NCI-H774 (cell line): ENCODE data around the gene PTPRN2.
"Not testable (repeated sequence)": the region's sequence is repeated elsewhere in the genome, so short reads cannot be mapped to it uniquely, and the experiment has no call there.

Source experiments
- DNase-seq: peaks from one replicate; lab custom pipeline; 2025; lab: John Stamatoyannopoulos, UW

The PTPRN2 gene

DNA sequence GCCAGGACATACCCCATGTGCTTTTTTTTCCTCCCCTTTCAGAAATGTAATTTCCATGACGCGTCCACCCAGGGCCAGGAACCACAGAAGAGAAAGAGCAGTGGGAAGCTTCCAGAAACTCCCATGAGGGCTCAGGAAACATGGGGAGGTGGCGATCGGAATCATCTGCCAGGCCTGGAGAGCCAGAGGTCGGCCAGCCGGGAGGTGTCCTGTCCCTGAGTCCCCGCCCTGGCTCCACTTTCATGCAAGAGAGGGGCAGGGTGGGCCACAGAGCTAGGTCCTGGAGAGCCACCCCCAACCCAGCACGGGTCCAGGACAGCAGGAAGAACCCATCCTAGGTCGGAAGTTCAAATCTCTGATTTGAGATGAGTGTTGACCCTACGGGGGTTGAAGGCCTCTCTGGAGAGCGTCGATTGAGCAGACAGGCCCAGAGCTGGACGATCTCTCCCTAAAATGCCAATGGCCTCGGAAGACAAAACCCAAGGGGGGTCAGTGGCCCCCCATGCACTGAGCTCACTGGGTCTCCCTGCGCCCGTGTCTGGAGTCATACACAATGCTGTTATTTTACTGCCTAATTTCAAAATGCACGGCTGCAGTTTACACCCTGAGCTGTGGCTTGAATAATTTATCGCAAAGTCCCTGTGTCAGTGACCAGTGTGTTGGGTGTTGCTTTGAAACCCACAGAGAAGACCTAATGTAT is 594.1 kb downstream of the PTPRN2 start:
- no peak for DNase-seq

DNA sequence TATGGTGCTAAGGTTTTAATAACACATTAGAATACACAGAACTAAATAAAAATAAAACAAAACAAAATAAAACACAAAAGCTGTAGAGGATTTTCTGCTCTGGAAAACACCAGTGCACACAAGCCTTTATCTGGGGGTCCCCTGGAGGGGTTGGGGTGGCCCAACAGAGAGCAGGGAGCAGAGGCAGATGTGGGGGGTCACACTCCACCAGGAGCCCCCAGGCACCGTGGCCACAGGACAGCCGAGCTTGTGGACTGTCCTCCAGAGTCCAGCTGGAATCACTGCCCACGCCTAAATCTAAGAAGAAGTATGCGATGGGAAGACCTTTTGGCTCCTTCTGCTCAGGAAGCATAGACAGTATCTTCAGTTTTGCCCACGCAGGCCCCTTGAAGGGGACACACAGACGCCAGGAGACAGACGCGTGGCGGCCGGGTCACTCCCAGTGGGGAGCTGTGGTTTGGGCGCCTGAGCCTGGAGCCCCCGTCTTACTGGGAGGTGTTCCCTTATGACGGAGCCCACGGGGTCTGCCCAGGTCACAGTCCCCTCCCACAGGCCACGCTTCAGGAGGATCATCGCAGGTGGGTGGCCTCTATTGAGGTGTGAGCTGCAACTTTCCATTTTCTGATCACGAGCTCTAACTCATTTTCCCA is 595.0 kb downstream of the PTPRN2 start:
- DNase-seq: no peak

DNA sequence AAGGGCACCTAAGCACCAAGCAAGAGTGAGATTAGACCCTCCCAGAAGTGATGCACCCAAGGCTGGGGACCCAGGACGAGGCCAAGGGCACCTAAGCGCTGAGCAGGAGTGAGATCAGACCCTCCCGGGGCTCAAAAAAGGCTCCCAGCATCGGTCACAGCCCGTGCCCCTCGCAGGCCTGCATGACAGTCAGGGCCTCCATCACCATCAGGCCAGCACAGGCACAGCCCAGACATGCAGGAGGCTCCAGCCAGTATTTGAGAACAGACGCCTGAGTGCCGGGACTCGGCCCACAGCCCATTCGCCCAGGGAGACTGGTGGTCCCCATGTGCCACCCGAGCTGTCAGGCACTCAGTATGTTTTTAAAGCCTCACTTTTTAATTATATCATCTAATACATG is 595.9 kb downstream of the PTPRN2 start:
- no peak for DNase-seq

DNA sequence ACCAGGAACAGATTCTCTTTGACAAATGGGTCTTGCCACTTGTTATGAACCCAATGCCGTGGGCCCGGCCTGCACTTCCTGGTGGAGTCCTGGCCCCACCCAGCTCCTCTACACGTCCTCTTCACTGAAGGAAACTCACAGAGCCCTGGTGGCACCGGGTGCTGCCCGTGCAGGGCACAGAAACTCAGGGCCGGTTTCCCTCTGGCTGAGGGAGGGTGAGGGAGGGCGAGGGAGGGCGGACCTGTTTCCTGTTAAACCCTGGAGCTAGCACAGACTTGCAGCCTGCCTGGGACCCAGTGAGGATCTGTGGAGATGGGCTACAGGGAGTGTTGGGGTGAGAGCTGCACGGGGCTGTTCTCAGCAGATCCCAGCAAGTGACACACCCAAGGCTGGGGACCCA is 596.3 kb downstream of the PTPRN2 start:
- no peak for DNase-seq

DNA sequence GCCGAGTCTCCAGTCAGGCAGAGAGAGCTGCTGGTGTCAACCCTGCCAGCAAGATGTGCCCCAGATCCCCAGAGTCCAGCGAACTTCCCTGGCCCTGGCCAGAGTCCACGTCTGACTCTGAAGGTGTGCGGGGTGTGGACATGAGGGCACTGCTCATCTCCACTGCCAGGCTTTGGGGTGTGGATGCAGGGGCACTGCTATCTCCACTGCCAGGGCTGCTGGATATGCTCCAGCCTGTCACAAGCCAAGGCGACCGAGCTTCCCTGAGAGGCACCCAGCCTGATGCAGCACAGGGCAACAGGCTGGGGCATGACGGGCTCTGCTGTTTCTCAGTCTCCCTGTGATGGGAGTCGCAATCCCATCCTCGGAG is 596.8 kb downstream of the PTPRN2 start:
- DNase-seq: no peak

DNA sequence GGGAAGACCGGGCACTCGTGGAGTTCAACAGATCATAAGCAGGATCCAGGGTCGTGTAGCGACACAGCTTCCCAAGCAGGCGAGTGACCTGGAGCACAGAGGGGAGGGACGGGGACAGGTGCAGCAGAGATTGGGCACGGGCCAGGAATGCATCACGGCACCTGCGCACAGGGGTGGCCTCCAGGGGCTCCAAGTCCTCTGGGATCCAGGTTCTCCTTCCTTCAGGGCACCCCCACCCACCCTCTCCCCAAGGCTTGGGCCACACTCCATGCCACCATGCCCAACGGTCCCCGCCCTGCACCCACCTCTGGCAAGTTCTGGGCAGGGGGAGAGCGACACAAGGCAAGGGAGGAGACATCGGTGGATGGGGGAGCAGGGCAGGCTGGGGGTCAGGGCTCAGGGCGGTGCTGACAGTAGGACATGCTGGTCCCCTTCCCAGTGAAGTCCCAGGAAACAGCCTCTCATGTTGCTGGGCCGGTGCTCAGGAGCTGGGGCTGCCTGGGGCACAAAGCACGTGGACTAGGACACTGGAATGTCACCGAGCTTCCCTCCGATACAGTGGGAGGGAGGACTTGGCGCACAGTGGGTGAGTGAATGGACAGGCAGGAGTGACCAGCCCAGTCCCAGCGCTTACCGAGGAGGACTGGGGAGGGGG is 597.3 kb downstream of the PTPRN2 start:
- no peak for DNase-seq

DNA sequence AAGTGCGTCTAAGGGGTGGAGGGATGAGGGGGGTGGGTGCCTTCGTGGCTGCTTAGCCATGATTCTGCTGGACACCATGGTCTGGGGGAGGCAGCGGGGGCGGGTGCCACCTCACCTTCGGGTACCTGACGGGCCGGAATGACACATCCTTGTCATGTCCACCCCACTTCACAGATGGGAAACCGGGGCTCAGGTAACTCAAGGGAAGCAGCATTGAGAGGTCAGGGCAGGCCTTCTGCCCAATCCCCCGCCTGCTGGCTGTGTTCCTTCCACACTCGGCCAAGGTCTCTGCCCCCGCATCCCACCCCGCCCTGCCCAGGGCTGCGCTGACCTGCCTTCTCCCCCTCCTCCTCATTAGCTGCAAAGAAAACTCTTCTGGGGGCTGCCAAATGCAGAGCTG is 598.0 kb downstream of the PTPRN2 start:
- DNase-seq: no peak

DNA sequence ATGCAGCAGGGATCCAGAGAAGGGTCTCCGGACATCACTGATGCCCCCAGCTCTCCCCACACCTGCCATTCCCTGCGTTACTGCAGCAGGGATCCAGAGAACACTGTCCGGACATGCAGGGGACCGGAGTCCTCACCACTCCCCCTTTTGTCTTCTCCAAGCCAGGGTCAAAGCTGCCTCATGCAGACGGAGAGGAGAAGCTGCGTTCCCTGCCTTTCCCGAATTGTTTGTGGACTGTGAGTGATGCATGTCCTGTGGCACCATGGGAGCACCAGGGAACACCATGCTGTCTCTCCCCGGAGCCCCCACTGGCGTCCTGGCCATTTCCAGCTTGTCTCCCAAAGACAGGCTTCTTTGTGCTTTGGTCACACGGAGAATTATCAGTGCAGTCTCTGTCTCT is 599.7 kb downstream of the PTPRN2 start:
- no peak for DNase-seq

DNA sequence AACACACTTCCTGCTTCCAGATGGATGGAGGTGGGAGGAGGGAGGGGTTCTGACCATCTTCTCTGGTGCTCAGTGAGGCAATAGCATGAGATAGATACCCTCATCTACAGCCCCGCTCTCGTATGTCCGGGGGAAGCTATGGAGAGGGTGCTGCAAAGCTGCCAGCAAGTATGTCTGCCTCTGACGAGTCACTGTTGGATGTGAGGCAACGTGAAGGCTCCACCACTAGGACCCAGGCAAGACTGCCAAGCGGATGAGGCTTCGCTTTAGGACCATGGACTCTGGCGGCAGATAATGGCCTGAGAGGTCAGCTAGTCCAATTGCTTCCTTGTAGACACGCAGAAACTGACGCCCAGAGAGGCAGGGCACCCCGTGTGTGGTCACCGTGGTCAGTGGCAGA is 601.6 kb downstream of the PTPRN2 start:
- DNase-seq: no peak

DNA sequence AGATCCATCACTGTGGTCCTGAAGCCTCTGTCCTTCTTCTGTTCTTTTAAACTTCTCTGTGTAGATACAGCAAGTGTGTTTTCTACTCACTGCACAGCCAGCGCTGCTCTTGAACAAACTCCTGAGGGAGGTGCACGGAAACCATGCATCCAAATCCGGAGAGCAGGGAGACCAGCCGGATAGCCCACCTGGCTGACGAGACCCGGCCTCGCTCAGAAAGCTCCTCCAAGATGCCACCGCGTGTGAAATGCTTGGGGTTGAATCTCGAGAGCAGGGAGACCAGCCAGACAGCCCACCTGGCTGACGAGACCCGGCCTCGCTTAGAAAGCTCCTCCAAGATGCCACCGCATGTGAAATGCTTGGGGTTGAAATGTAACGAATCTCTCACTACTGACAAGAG is 602.0 kb downstream of the PTPRN2 start:
- no peak for DNase-seq

DNA sequence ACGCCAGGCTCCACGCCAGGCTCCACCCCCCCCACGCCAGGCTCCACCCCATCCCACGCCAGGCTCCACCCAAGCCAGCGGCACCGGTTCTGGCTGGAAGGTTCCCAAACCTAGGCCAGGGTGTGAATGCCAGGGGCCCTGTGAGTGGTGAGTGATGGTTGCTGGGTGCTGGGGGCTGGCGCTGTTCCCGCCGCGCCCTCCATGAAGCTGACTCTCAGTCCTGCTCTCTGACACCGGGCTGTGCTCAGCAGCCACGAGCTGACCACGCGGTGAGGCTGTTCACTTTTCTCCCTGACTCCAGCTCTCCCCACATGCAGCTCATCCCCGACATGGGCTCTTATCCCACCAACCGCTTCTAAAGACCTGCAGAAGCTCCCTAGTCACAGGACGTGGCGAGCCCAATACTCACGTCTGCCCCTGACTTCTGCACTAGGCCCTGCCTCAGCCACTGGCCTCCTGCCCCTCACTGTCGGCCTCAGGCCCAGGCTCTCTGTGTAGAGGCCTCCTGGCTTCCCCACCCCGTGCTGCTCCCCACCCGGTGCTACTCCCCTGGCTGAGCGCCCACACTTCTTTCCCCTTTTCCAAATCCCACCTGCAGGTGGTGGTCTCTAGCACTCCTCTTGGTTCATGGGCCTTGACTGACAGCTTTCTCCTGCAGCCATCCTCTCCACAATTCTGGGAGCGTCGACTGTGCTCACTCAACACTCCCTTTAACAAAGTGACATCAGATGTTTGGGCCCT is 603.0 kb downstream of the PTPRN2 start:
- DNase-seq: no peak

DNA sequence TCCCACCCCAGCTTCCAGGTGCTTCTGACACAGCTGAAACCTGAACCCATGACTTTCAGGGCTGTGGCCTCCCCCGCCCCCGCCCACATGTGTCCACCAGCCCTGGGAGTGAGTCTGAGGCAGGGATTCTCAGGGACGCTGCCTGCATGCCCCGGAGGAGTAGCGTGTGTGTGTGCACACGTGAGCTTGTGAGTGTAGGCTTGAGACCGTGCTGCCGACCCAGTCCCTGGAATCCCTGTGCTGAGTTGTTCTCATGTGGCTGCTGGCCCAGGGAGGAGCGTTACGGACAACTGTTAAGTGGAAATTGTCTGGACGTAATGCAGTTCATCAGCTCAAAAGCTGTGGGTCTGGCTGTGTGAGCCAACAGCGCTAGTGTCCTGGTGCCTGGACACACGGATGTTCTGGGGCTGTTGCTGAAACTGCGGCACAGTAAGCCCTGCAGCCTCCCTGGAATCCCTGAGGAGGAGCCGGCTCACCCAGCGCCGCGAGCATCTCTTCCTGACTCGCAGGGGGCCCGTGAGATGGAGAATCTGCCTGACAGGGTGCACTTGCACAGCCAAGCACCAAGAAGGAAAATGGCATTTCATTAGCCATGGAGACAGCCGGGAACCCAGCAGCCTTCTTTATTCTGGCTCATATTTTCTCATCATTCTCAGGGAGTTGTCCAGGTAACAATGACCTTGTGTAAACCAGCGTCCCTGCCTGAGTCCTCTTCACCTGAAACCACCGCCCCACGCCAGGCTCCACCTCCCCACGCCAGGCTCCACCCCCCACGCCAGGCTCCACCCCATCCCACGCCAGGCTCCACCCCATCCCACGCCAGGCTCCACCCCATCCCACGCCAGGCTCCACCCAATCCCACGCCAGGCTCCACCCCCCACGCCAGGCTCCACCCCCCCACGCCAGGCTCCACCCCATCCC is 603.9 kb downstream of the PTPRN2 start:
- DNase-seq: no peak

DNA sequence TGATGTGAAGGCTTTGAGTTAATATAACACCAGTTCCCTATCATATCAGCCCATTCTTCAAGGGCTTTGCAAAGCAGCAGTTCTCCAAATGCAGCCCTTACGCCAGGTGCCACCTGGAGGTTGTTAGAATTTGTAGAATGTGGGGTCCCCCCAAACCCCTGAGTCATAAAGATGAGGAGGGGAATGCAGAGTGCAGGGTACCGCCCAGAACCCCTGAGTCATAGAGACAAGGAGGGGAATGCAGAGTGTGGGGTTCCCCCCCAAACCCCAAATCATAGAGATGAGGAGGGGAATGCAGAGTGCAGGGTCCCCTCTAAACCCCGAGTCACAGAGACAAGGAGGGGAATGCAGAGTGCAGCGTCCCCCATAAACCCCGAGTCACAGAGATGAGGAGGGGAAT is 605.8 kb downstream of the PTPRN2 start:
- DNase-seq: no peak

DNA sequence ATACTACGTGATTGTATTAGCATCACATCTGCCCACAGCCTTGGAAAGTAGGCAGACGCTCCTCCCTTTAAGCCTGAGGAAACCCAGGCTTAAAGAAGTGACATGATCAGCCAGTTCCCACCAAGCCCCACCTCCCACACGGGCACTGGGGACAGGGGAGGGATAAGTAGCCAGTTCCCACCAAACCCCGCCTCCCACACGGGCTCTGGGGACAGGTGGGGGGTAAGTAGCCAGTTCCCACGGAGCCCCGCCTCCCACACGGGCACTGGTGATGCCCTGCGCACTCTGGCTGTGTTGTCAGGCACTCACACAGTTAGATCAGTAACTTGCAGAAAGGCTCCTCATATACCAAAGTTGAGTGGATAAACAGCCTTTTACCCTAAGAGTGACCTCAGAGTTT is 606.8 kb downstream of the PTPRN2 start:
- no peak for DNase-seq

DNA sequence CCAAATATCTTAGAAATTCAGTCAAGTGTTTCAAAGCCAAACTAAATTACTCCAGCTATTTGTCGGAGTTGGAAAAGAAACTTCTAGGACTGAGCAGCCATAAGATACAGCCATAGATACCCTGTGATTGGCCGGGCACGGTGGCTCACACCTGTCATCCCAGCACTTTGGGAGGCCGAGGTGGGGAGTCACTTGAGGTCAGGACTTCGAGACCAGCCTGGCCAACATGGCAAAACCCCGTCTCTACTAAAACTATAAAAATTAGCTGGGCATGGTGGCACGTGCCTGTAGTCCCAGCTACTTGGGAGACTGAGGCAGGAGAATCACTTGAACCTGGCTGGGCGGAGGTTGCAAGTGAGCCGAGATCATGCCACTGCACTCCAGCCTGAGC is 607.3 kb downstream of the PTPRN2 start:
- DNase-seq: not testable (repeated sequence)

DNA sequence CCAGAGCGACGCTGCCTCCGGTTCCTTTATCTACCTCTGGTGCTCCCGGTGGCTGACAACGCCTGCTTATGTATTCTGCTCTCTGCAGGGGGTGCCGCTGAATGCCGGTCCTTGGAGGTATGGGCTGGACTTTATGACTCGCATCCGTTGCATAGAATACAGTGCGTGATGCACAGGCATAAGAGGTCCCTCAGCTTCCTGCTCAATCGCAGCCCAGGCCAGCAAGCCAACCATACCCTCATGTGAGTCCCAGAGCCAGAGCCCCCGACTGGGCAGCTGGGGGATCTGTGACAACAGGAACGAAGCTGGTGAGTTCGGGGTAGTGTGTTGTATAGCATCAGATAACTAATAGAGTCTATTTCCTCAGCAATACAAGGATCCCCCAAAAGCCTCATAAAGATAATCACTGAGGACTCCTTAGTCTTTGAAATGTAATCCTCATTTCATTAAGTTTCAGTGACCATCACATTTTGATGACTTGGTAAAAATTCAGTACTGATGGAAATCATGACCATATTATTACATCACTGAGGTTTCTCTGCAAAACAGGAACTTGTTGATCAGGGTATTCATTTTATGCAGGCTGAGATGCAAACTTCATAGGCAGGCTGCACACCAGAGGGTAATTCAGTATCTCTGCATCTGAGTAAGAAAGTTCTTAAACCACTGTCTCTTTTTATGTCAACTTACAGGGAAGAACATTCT is 607.8 kb downstream of the PTPRN2 start:
- DNase-seq: no peak

DNA sequence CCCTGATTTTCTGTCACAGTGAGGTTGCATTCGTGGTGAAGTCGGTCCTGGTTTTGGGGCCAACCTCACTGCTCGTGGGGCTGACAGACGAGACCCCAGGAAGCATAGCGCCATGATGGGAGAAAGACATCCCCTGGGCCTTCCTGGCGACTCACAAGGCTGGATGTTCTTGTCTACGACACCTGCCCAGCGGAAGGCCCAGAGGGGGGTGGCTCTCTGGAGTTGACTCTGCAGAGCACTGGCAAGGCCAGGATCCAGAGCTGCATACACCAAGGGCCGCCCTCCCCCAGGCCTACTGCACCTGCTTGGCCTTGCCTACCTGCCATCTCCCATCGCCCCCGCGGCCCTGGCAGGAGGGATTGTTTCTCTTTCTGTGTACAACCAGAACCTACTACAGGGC is 608.9 kb downstream of the PTPRN2 start:
- DNase-seq: no peak

DNA sequence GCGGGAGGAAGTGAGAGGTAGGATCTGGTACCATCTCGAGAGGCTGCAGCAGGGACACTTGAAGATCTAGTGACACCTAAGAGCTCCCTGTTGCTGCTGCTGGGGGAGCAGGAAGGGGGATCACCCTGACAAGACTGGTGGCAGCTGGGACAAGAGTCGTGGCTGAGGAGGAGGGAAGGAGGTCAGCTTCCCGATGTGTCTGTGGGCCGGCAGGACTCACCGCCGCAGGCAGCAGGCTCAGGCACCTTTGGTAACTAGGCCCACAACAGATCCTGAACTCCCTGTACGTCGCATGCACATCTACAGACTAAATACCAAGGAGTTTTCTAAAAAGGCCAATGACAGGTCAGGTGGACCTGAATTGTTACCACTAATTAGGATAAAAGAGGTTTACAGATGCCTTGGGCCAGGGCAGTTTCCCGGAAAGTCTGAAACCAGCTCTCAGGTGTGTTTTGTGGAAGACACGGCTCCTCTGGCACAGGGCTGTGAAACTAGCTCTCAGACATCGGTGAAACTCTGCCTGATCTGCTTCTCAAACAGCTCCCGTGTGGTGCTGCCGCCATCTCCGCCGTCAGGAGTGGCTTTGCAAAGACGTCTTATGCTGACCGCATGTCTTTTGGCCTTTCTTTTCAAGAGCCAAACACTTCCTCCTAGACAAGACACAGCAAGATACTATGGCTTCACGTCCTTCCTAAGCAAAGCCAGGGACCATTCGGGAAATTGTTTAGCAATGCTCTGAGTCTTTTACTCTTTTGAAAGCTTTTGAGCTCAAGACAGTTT is 609.7 kb downstream of the PTPRN2 start:
- DNase-seq: no peak

DNA sequence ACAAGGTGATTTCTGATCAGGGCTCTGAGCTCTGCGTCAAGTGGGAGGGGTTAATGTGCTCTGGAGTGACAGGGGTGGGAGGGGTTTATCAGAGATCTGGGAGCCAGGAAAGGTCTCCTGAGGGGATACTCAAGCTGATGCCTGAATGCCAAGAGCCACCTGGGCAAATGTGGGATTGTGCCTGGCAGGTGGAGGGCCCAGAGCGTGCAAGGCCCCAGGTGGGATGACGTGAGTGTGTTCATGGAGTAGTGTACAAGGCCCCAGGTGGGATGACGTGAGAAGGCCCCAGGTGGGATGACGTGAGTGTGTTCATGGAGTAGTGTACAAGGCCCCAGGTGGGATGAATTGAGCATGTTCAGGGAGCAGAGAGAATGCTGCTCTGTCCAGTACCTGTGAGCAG is 610.3 kb downstream of the PTPRN2 start:
- DNase-seq: no peak

DNA sequence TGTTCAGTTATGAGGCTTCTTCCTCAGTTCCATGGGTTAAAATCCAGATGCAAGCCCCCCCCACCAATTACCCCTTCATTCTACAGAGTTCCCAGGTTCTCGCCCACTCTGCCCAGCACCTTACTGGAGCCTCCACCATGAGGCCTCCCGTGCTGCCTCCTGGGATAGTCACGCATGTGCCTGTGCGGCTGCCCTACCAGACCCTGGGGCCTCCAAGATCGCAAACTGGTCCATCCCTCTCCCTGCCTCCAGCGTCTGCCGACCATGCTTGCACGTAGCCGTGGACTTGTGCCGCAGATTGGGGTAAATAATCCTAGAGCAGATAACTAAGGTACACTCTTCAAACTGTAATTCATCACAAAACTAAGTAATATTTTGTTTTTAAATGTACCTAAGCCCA is 611.2 kb downstream of the PTPRN2 start:
- no peak for DNase-seq
